OCI-LY3 (cell line): ENCODE measurements around the gene CMIP.

Source experiments
- H2AFZ ChIP-seq: fragments of 200-600, 300-600 bp; shearing (Covaris generic); 2 replicates; pipeline ENCODE4 v1.6.0; 2014; ENCODE audit warnings: antibody characterized with exemption, low read depth, low read length
- H3K27ac ChIP-seq: fragments of 200-600, 300-600 bp; sonication (generic); 2 replicates; pipeline ENCODE4 v1.5.1; 2014; ENCODE audit warnings: mild to moderate bottlenecking, low read length, moderate library complexity, mixed read lengths
- H3K27me3 ChIP-seq: fragments of 200-600, 300-600 bp; sonication (generic); 2 replicates; pipeline ENCODE4 v1.6.1; 2014; ENCODE audit warnings: low read depth, low read length, mixed read lengths
- H3K36me3 ChIP-seq: fragments of 200-600, 300-600 bp; sonication (generic); replicated peaks from 2 replicates; pipeline ENCODE3; 2014; ENCODE audit warnings: low read depth, low read length, mixed read lengths
- H3K4me1 ChIP-seq: fragments of 300-600, 200-600 bp; sonication (generic); 2 replicates; pipeline ENCODE4 v1.6.1; 2014; ENCODE audit warnings: low read length, mixed read lengths
- H3K4me2 ChIP-seq: fragments of 200-600, 300-600 bp; sonication (generic); 2 replicates; pipeline ENCODE4 v1.6.1; 2014; ENCODE audit warnings: low read length, mixed read lengths
- H3K4me3 ChIP-seq: fragments of 300-600, 200-600 bp; sonication (generic); 2 replicates; pipeline ENCODE4 v1.5.1; 2014; ENCODE audit warnings: antibody characterized with exemption, mild to moderate bottlenecking, low read length, moderate library complexity
- H3K79me2 ChIP-seq: fragments of 300-600, 200-600 bp; shearing (Covaris generic); 2 replicates; pipeline ENCODE4 v1.6.1; 2014; ENCODE audit warnings: mild to moderate bottlenecking, low read length, mixed read lengths
- H3K9ac ChIP-seq: fragments of 300-600, 200-600 bp; shearing (Covaris generic); 2 replicates; pipeline ENCODE4 v1.6.0; 2014; ENCODE audit warnings: mild to moderate bottlenecking, low read length, moderate library complexity
- H3K9me3 ChIP-seq: fragments of 200-600, 300-600 bp; shearing (Covaris generic); 2 replicates; pipeline ENCODE4 v1.6.1; 2014; ENCODE audit warnings: low read length, mixed read lengths; ENCODE audit not compliant: insufficient read depth
- H4K20me1 ChIP-seq: fragments of 200-600, 300-600 bp; sonication (generic); 2 replicates; pipeline ENCODE4 v1.6.1; 2016; ENCODE audit warnings: low read length, mixed read lengths; ENCODE audit not compliant: insufficient read depth
- CTCF ChIP-seq: fragments of 200-600, 300-600 bp; sonication (generic); IDR thresholded peaks from 2 replicates; pipeline ENCODE4 v1.5.1; 2014; ENCODE audit warnings: antibody characterized with exemption, low read length, low read depth
- EZH2phosphoT487 ChIP-seq: fragments of 200-600 bp; shearing (Covaris generic); IDR thresholded peaks from 2 replicates; pipeline ENCODE4 v1.6.1; 2018; ENCODE audit warnings: antibody characterized with exemption, mixed run types, low read depth

Gene CMIP

GRCh38 chr16:81492311-81492761 lies 47.7 kb downstream of the CMIP start:
- H3K27ac ChIP-seq: no peak overlapping the region
- peaks cover 88% of the 10 kb centered on the region for H3K79me2 ChIP-seq
- TF ChIP-seq EZH2phosphoT487: no peak
- TF ChIP-seq CTCF: no peak
- H3K4me1 ChIP-seq: peaks cover 18% of the 10 kb centered on the region
- H3K9ac ChIP-seq: no peak overlapping the region
- no peaks in the 10 kb centered on the region for H3K36me3 ChIP-seq
- H3K4me3 ChIP-seq: no peak overlapping the region
- no peaks in the 10 kb centered on the region for H3K27me3 ChIP-seq
- H3K9me3 ChIP-seq: no peaks in the 10 kb centered on the region
- H3K4me2 ChIP-seq: no peak overlapping the region
- peaks cover 94% of the 10 kb centered on the region for H4K20me1 ChIP-seq
- H2AFZ ChIP-seq: no peak overlapping the region

- no peaks in the 10 kb centered on the region for H3K9me3 ChIP-seq
- H3K4me1 ChIP-seq: peaks cover 26% of the 10 kb centered on the region
- H4K20me1 ChIP-seq: peaks cover 97% of the 10 kb centered on the region
- H3K27me3 ChIP-seq: no peaks in the 10 kb centered on the region
- TF ChIP-seq CTCF (no peak), EZH2phosphoT487 (no peak)
- no peak overlapping the region for H3K4me3 ChIP-seq
- H3K79me2 ChIP-seq: peaks cover 90% of the 10 kb centered on the region
- H3K9ac ChIP-seq: no peak overlapping the region
- no peak overlapping the region for H3K27ac ChIP-seq
- H3K36me3 ChIP-seq: no peaks in the 10 kb centered on the region
- H2AFZ ChIP-seq: no peak overlapping the region
- H3K4me2 ChIP-seq: no peak overlapping the region
These were observed 48.6 kb downstream of the CMIP start for GRCh38 chr16:81492965-81493754.

GRCh38 chr16:81493755-81494433 lies 49.3 kb downstream of the CMIP start:
- TF ChIP-seq CTCF (no peak), EZH2phosphoT487 (no peak)
- no peaks in the 10 kb centered on the region for H3K9me3 ChIP-seq
- no peak overlapping the region for H3K4me3 ChIP-seq
- no peak overlapping the region for H3K27ac ChIP-seq
- peaks cover 21% of the 10 kb centered on the region for H3K4me1 ChIP-seq
- H3K9ac ChIP-seq: no peak overlapping the region
- H3K4me2 ChIP-seq: no peak overlapping the region
- peaks cover 97% of the 10 kb centered on the region for H4K20me1 ChIP-seq
- H3K79me2 ChIP-seq: peaks cover 90% of the 10 kb centered on the region
- H3K36me3 ChIP-seq: peaks cover 4% of the 10 kb centered on the region
- no peak overlapping the region for H2AFZ ChIP-seq
- H3K27me3 ChIP-seq: no peaks in the 10 kb centered on the region

- H3K79me2 ChIP-seq: peaks cover 88% of the 10 kb centered on the region
- H4K20me1 ChIP-seq: peaks cover 96% of the 10 kb centered on the region
- no peak overlapping the region for H3K4me3 ChIP-seq
- no peak overlapping the region for H3K9ac ChIP-seq
- no peak overlapping the region for H3K4me2 ChIP-seq
- peaks cover 16% of the 10 kb centered on the region for H3K4me1 ChIP-seq
- H3K27ac ChIP-seq: no peak overlapping the region
- H2AFZ ChIP-seq: no peak overlapping the region
- H3K36me3 ChIP-seq: peaks cover 4% of the 10 kb centered on the region
- TF ChIP-seq EZH2phosphoT487: no peak
- no peak for TF ChIP-seq CTCF
- no peaks in the 10 kb centered on the region for H3K9me3 ChIP-seq
- H3K27me3 ChIP-seq: no peaks in the 10 kb centered on the region
These were observed 49.8 kb downstream of the CMIP start for GRCh38 chr16:81494434-81494806.
